ENCODE results near the gene TTLL5. TPM values are rescaled to one million over a fixed set of nuclear protein-coding genes. Genes with fewer than 3 reads are reported as not detected.

TTLL5 gene
- total RNA-seq, 1 donor from 2014 or later, result 20.4 TPM

- DNase-seq (ENCODE audit: low read depth in 2 of 2), result peak; percentile 83 to 87
Observed at GRCh38 chr14:75985618-75986438, 324.8 kb downstream of the TTLL5 start, which contains the start of gene IFT43. IFT43 (plus strand) TSS chr14:75985763; CDS start chr14:75985787, 24 bp downstream.

GRCh38 chr14:75986439-75986765 is 325.4 kb downstream of the TTLL5 start:
- peak; percentile 71 to 92 for DNase-seq (ENCODE audit: low read depth in 2 of 2)

- DNase-seq (ENCODE audit: low read depth in 2 of 2), result peak in 1 of 2 donors; percentile 69
Observed at GRCh38 chr14:75987201-75987970, 326.3 kb downstream of the TTLL5 start.

- peak; percentile 98 to 99 for DNase-seq (ENCODE audit: low read depth in 2 of 2)
Observed at GRCh38 chr14:75989134-75989533, 328.1 kb downstream of the TTLL5 start.

GRCh38 chr14:75990297-75990696 is 329.3 kb downstream of the TTLL5 start:
- no peak for DNase-seq (ENCODE audit: low read depth in 2 of 2)

GRCh38 chr14:75991753-75992152 is 330.7 kb downstream of the TTLL5 start:
- DNase-seq (ENCODE audit: low read depth in 2 of 2), result no peak

- no peak for DNase-seq (ENCODE audit: low read depth in 2 of 2)
Observed at GRCh38 chr14:75993567-75994041, 332.6 kb downstream of the TTLL5 start.

- no peak for DNase-seq (ENCODE audit: low read depth in 2 of 2)
Observed at GRCh38 chr14:75995372-75996041, 334.5 kb downstream of the TTLL5 start.

GRCh38 chr14:75996488-75996887 is 335.4 kb downstream of the TTLL5 start:
- DNase-seq (ENCODE audit: low read depth in 2 of 2), result no peak

- no peak for DNase-seq (ENCODE audit: low read depth in 2 of 2)
Observed at GRCh38 chr14:75999511-76000190, 338.6 kb downstream of the TTLL5 start.

GRCh38 chr14:76002383-76002782 is 341.3 kb downstream of the TTLL5 start:
- no peak for DNase-seq (ENCODE audit: low read depth in 2 of 2)

Other genes starting within 250 kb of the TTLL5 start
- gene JDP2, start 233.2 kb upstream of the TTLL5 start, total RNA-seq, result 3.3 and 21.4 TPM in 2 replicates
- 3.6 and 3.7 TPM in 2 replicates for gene BATF, start 138.8 kb upstream of the TTLL5 start, total RNA-seq
- 0.79 and 1.3 TPM in 2 replicates for gene FLVCR2, start 82.6 kb upstream of the TTLL5 start, total RNA-seq
- gene ERG28, start 370 bp upstream of the TTLL5 start, total RNA-seq, result 5.0 TPM in 2 replicates